Measurements from ENCODE around the gene PARD3. TPM values are rescaled to one million over a fixed set of nuclear protein-coding genes. Genes with fewer than 3 reads are reported as not detected.

Gene PARD3
- total RNA-seq, 1 experiment from 2014 or later: 57.4 TPM

- ChIA-PET POLR2A (ENCODE audit: unreplicated experiment) (no interaction called here), CTCF (interaction anchor here (0.6 kb wide), 1 partner anchor 1703 kb away, joined by 3 read pairs; no protein-coding TSS in a partner anchor)
- BruUV-seq (replicated peaks): no TSS peak
- Histone ChIP-seq H2AFZ (no peak overlapping the region), H3K9me2 (ENCODE audit: insufficient read depth) (no peaks in the 10 kb centered on the region), H3K4me2 (no peak overlapping the region), H3K36me3 (ENCODE audit: low read depth) (no peaks in the 10 kb centered on the region), H4K20me1 (ENCODE audit: insufficient read depth) (no peaks in the 10 kb centered on the region), H3K4me1 (replicated peaks; ENCODE audit: insufficient read depth) (peaks cover 15% of the 10 kb centered on the region), H3K9me3 (ENCODE audit: insufficient read depth, low read depth) (no peaks in the 10 kb centered on the region), H3F3A (ENCODE audit: insufficient read depth, low read depth) (peaks cover 6% of the 10 kb centered on the region; the same call in 1 of the 2 replicates), H3K27ac (no peak overlapping the region), H3K27me3 (ENCODE audit: insufficient read depth, low read depth) (no peaks in the 10 kb centered on the region), H3K4me3 (no peak overlapping the region), H3K79me2 (ENCODE audit: low read depth) (peaks cover 12% of the 10 kb centered on the region; the same call in 1 of the 2 replicates)
- no peak for DNase-seq
- intact Hi-C loops (cut with micrococcal nuclease; ENCODE audit: unreplicated experiment): no loop called here
- TF ChIP-seq EZH2 (IDR thresholded peaks at IDR 0.05; ENCODE audit: low read depth) (no peak), CTCF (conservative IDR thresholded peaks at IDR 0.05) (no peak)
Observed at GRCh38 chr10:34498821-34499220, 316.3 kb downstream of the PARD3 start.

DNA sequence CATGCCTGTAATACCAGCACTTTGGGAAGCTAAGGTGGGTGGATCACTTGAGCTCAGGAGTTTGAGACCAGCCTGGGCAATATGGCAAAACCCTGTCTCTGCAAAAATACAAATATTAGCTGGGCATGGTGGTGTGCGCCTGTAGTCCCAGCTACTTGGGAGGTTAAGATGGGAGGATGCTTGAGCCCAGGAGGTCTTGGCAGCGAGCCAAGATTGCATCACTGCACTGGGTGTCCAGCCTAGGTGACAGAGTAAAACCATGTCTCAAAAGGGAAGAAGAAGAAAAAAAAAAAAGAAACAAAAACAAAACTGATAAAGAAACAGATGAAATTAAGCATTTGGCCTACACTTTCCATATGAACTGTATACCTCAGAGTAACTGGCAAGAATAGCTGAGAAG, 319.2 kb downstream of the PARD3 start:
- Histone ChIP-seq H3K79me2 (ENCODE audit: low read depth) (0 out of 2 replicates have a peak, but pooled peaks cover 12% of the 10 kb centered on the region), H3K9me2 (ENCODE audit: insufficient read depth) (no peaks in the 10 kb centered on the region), H3K27me3 (ENCODE audit: insufficient read depth, low read depth) (no peaks in the 10 kb centered on the region), H3K4me2 (no peak overlapping the region), H3K4me3 (no peak overlapping the region), H3K4me1 (replicated peaks; ENCODE audit: insufficient read depth) (peaks cover 17% of the 10 kb centered on the region), H3K36me3 (ENCODE audit: low read depth) (no peaks in the 10 kb centered on the region), H3F3A (ENCODE audit: insufficient read depth, low read depth) (peaks cover 11% of the 10 kb centered on the region; the same call in 1 of the 2 replicates), H2AFZ (no peak overlapping the region), H3K27ac (no peak overlapping the region), H4K20me1 (ENCODE audit: insufficient read depth) (no peaks in the 10 kb centered on the region), H3K9me3 (ENCODE audit: insufficient read depth, low read depth) (no peaks in the 10 kb centered on the region)
- POLR2A ChIA-PET (ENCODE audit: unreplicated experiment): no interaction called here
- TF ChIP-seq EZH2 (IDR thresholded peaks at IDR 0.05; ENCODE audit: low read depth) (no peak), CTCF (conservative IDR thresholded peaks at IDR 0.05) (no peak)
- BruUV-seq (replicated peaks): no TSS peak
- intact Hi-C loops (cut with micrococcal nuclease; ENCODE audit: unreplicated experiment): no loop called here
- CTCF ChIA-PET: interaction anchor here (0.7 kb wide), 1 partner anchor 1240 kb away, joined by 4 read pairs; no protein-coding TSS in a partner anchor
- no peak for DNase-seq

GRCh38 chr10:34494012-34494411, 321.1 kb downstream of the PARD3 start:
- Histone ChIP-seq H3K4me1 (replicated peaks; ENCODE audit: insufficient read depth) (peaks cover 17% of the 10 kb centered on the region), H3K4me2 (peak overlapping the region; percentile 42; the same call in 1 of the 2 replicates), H3K27ac (peak overlapping the region; percentile 59), H3K79me2 (ENCODE audit: low read depth) (peaks cover 12% of the 10 kb centered on the region; the same call in 1 of the 2 replicates), H2AFZ (no peak overlapping the region), H3K4me3 (no peak overlapping the region), H3K36me3 (ENCODE audit: low read depth) (no peaks in the 10 kb centered on the region), H3K9me2 (ENCODE audit: insufficient read depth) (no peaks in the 10 kb centered on the region), H3F3A (ENCODE audit: insufficient read depth, low read depth) (peaks cover 11% of the 10 kb centered on the region; the same call in 1 of the 2 replicates), H4K20me1 (ENCODE audit: insufficient read depth) (no peaks in the 10 kb centered on the region), H3K27me3 (ENCODE audit: insufficient read depth, low read depth) (no peaks in the 10 kb centered on the region), H3K9me3 (ENCODE audit: insufficient read depth, low read depth) (no peaks in the 10 kb centered on the region)
- intact Hi-C loops (cut with micrococcal nuclease; ENCODE audit: unreplicated experiment): no loop called here
- POLR2A ChIA-PET (ENCODE audit: unreplicated experiment): interaction anchor here (0.6 kb wide), 1 partner anchor 524 kb away, joined by 12 read pairs; no protein-coding TSS in a partner anchor
- peak; percentile 28 to 86 for DNase-seq
- no TSS peak for BruUV-seq (replicated peaks)
- no peak for TF ChIP-seq CTCF (conservative IDR thresholded peaks at IDR 0.05)
- no peak for TF ChIP-seq EZH2 (IDR thresholded peaks at IDR 0.05; ENCODE audit: low read depth)
- CTCF ChIA-PET: no interaction called here
